SIG-M5 (cell line): Measurements from ENCODE around the gene ERH.
"Not testable (repeated sequence)": the region's sequence is repeated elsewhere in the genome, so short reads cannot be mapped to it uniquely, and the experiment has no call there.

ENCODE experiments used
- DNase-seq: peaks from one replicate; lab custom pipeline; 2025; lab: John Stamatoyannopoulos, UW

ERH gene

DNA sequence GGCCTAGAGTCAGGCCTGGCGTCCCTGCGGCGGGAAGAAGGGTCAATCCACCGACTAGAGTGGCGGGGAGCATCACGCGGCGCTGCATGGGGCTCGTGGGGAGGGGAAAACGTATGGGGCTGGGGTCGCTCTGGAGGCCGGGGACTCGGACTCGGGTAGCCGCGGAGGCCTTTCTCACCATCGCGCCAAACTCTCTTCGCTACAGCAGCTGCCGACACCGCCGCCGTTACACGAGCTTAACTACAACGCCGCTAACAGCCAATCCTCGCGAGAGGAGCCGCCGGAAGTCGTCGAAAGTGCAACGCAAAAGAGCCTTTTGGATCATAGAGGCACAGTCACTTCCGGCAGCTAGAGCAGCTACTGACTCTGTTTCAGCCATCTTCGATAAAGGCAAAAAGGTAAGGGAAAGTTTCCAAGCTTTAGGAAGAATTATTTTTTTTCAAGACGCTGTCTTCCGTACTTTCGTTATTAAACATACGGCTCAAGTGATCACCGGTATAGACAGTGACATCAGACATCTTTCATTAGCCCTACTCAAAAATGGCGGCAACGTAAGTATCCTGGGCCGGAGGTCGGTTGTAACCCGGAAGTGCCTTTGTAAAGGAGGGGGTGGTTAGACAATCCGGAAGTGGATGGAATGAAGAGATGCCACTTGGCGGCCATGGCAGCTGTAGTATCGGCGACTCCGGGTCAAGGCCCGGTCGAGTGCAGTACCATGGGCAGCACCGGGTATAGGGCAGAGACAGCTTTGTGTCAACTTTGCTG, at the start of gene ERH, which contains the start of gene SLC39A9:
ERH (minus strand) TSS at position 247 of the 765 bp plus-strand sequence; CDS start at position 181, 66 bp downstream.
SLC39A9 (plus strand) TSS at position 640 of the 765 bp plus-strand sequence. CDS start 678 bp downstream, outside the sequence.
- DNase-seq = peak; percentile 77

- DNase-seq = no peak
Measured at GRCh38 chr14:69443296-69443805, 45.3 kb upstream of the ERH start.

DNA sequence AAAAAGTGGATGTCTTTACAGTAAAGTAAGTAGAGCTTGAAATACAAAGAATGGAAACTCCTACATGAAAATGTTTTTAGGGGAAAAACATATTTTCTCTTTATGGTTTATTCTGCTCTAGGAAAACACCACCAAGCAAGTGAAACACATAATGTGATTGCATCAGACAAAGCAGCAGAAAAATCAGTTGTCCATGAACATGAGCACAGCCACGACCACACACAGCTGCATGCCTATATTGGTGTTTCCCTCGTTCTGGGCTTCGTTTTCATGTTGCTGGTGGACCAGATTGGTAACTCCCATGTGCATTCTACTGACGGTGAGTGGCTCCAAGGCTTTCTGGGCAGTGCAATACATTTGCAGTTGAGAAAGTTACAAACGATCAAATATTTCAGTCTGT, 43.8 kb upstream of the ERH start:
- no peak for DNase-seq

- DNase-seq = no peak
Measured at GRCh38 chr14:69439521-69440270, 41.6 kb upstream of the ERH start.

- DNase-seq = no peak
Measured at GRCh38 chr14:69432364-69432763, 34.3 kb upstream of the ERH start.

DNA sequence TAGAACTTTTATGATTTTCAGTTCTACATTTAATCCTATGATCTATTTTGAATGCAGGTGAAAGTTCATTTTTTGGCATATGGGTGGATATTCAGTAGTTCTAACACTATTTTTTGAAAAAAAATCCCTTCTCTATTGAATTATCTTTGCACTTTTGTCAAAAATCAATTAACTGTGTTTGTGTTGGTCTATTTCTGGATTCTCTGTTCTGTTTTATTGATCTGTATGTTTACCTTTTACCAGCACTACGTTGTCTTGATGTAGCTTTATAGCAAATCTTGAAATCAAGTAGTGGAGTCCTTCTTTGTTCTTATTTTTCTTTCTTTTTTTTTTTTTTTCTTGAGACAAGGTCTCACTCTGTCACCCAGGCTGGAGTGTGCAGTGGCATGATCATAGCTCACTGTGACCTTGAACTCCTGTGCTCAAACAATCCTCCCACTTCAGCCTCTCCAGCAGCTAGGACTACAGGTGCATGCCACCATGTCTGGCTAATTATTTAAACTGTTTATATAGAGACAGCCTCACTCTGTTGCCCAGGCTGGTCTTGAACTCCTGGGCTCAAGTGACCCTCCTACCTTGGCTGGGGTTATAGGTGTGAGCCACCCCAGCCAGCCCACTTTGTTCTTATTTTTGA, 32.3 kb upstream of the ERH start:
- no peak for DNase-seq

DNA sequence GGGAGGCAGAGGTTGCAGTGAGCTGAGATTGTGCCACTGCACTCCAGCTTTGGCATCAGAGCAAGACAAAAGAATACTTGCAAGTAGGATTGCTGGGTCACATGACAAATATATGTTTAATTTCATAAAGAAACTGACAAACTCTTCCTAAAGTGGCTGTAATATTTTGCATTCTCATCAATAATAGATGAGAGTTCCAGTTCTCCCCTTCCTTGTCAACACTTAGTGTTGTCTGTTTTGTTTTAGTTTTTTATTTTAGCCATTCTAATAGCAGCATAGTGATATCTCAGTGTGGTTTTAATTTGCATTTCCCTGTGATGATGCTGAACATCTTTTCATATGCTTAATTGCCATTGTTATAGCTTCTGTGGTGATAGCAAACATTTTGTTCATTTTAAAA, 31.5 kb upstream of the ERH start:
- DNase-seq = no peak

GRCh38 chr14:69428289-69428998, 30.3 kb upstream of the ERH start:
- DNase-seq = no peak

DNA sequence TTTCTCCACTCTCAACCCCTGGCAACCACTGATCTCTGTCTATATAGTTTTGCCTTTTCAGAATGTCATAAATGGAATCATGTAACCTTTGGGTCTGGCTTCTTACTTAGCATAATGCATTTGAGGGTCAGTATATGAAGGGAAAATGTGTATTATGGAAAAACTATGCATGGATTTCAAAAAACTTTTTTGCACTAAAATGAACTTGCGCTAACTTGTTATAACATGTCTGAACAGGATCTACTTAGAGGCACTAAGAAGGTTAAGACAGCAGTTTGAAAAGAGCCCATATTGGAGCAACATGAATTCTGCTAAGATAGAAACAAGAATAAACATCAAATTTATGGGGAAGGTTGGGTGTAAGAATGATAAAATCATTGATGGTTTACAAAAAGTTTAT, 29.5 kb upstream of the ERH start:
- no peak for DNase-seq

DNA sequence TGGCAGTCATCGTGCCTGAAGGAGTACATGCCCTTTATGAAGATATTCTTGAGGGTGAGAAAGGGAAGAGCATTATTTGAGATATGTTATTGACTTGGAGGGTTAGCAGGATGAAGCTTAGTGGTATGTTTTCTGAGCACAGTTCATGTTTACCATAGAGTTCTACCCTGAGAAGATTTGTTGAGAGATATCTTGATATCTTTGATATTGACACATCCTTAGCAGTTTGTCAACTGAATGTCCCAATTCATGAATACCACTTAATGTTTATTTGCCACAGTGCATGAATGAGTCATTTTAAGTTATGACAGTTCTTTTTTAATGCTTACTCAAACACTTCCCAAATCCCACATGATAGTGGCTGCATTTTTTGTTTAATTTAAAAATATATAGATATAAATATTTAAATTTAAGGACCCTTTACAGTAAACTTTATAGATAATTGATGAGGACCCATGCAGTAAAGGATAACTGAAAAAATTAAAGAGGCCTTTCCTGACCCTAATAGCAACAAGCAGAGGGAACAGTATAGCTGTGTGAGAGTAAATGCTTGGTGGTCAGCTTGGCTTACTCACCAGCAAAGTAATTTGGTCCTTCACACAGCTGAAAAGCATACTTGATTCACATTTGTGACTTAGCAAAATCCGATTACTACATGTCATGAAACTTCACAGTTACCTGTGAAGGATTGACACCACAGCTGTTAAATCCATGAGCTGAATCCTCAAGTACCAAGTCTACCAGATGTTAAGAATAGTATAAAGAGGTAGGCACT, 26.2 kb upstream of the ERH start:
- DNase-seq = no peak

DNA sequence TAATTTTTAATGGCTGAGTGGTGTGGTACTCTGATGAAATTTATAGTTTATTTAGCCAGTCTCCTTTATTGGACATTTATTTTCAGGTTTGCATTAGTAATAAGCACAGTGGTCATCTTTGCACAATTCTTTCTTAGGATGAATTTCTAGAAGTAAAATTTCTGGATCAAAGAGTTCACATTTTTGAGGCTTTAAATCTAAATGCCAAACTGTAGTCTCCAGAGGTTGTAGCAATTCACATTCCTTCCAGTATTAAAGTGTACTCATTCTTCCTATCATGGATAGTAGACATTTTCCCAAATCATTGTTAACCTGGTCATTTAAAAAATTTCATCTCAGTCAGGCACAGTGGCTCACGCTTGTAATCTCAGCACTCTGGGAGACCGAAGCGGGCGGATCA, 25.2 kb upstream of the ERH start:
- no peak for DNase-seq

GRCh38 chr14:69416087-69416486, 18.0 kb upstream of the ERH start:
- DNase-seq = not testable (repeated sequence)

DNA sequence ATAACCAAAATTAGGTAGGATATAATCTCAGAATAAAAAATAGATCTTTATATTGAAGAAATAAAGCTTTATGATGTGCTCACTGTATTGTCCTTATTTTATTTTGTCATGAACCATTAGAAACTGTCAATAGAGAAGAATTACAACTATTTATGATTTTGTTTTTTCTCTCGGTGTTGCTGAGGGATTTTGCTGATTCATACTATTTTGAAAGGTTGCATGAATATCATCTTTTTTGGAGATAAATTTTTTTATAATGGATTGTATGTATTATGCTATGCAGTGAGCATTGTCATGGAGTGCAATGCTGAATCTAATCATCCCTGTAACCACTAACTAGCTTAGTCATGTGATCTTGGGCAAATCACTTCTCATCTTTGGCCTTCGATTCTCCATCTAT, 15.4 kb upstream of the ERH start:
- DNase-seq = no peak

DNA sequence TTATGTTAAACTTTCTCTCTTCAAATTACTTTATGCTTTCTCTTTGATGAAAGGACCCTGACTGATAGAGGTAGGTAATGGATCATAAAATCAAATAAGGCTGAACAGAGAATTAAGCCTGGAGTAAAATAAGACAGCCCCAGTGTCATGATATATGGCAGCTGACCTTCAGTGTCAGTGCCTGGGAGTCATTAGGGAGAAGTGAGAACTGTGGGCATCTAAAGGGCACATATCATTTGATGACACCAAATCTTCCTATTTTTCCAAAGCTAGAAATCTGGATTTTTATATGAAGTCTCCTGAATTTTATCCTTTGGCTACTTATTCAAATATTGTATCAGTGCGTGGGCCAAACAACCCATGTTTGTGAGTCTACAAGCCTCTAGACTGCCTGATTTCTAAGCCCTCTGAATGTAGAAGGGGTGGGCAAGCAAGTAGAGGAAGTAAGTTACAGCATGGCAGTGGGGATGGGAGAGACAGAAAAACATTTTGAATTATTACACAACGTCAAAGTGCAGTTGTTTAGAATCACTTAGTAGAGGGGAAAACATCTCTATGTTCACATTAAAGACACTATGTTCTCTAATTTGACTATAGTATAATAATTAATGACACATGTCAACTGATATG, 10.3 kb upstream of the ERH start:
- DNase-seq = no peak

GRCh38 chr14:69405762-69406161, 7.7 kb upstream of the ERH start:
- no peak for DNase-seq

GRCh38 chr14:69404883-69405282, 6.8 kb upstream of the ERH start:
- DNase-seq = no peak

DNA sequence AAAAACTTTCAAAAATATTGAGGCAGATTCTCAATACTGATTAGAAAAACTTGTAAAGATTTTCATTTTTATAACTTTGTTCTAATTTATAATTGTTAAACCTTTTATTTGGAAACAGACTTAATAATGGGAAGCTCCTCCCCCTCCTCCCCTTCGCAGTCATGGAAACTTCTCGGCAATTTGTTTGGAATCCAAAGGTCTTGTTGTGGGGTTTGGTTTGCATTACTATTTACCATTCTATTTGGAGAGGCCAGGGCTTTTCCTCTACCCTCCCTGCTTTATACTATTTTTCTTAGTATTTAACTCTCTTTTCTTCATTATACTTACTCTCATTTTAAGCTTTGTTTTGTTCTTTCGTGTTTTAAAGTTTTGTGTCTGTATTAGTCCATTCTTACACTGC, 6.4 kb upstream of the ERH start:
- no peak for DNase-seq

DNA sequence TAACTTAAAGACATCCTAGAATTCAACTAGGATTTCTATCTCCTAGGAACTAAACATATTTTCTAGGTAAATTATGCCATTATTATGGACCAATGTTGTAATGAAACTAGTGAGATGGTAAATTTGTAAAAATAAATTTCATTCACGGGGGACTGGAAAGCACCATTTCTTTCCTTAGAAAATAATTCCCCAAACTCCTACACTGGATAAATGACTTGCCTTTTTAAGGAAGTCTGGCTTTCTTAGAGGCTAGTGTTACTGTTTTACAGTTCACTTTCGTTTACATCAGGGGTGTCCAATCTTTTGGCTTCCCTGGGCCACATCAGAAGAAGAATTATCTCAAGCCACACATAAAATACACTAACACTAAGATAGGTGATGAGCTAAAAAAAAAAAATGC, 3.7 kb upstream of the ERH start:
- DNase-seq = no peak

GRCh38 chr14:69400154-69400553, 2.1 kb upstream of the ERH start:
- no peak for DNase-seq

GRCh38 chr14:69399750-69400149, 1.7 kb upstream of the ERH start:
- DNase-seq = no peak

GRCh38 chr14:69398818-69399210, 715 bp upstream of the ERH start:
- no peak for DNase-seq
